ENCODE measurements around the gene DGCR6.
"Not testable (repeated sequence)": the region's sequence is repeated elsewhere in the genome, so short reads cannot be mapped to it uniquely, and the experiment has no call there.

GRCh38 chr22:18920257-18920902 lies 14.3 kb downstream of the DGCR6 start:
- TF ChIP-seq CTCF (conservative IDR thresholded peaks at IDR 0.05; ENCODE audit: low read length); EZH2phosphoT487 (IDR thresholded peaks at IDR 0.05; ENCODE audit: borderline replicate concordance, low read depth, low read length): not testable (repeated sequence)
